ENCODE results near the gene SLC47A2.
"Not testable (repeated sequence)": the region's sequence is repeated elsewhere in the genome, so short reads cannot be mapped to it uniquely, and the experiment has no call there.

SLC47A2 gene, protein sequence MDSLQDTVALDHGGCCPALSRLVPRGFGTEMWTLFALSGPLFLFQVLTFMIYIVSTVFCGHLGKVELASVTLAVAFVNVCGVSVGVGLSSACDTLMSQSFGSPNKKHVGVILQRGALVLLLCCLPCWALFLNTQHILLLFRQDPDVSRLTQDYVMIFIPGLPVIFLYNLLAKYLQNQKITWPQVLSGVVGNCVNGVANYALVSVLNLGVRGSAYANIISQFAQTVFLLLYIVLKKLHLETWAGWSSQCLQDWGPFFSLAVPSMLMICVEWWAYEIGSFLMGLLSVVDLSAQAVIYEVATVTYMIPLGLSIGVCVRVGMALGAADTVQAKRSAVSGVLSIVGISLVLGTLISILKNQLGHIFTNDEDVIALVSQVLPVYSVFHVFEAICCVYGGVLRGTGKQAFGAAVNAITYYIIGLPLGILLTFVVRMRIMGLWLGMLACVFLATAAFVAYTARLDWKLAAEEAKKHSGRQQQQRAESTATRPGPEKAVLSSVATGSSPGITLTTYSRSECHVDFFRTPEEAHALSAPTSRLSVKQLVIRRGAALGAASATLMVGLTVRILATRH

DNA sequence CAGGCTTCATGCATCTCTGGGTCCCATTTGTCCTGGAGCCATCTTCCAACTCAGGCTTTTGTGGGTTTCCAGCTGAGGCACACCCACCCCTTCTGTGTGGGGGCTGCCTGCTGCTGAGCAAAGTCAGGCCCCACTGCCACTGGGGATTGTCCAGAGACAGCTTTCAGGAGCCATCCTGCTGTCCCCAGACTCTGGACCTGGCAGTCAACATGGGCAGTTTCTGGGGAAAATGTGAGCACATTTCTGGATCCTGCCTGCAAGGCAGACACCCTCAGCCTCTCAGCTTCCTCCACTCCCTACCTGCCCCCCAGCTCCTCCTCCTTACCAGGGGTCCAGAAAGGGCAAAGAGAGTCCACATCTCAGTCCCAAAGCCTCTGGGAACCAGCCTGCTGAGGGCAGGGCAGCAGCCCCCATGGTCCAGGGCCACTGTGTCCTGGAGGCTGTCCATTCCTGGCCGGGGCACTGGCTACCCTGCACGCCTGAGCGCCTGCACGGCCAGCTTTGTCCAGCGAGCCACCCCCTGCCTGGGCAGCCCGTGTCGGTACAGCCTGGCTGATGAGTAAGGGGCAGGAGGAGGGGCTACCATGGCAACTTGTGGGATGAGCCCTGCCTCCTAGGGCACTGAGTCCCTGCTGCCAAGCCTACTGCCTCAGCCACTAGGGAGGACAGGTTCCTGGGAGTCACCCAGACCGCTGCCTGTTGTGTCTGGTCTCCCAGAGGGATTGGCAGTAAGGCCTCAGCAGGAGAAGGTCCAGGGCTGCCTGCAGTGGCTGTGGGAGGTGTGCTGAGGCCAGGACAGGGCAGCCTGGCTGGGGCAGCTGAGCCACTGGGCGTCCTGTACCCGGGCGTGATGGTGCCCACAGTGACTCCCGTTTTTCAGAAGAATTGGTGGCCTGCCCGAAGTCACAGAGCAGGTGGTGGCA lies at the start of gene SLC47A2:
Gene SLC47A2, minus strand, starts transcription at position 477 of the 923 bp plus-strand sequence. Its CDS starts 29 bp downstream, at position 448.
- DNase-seq, result peak; percentile 62

DNA sequence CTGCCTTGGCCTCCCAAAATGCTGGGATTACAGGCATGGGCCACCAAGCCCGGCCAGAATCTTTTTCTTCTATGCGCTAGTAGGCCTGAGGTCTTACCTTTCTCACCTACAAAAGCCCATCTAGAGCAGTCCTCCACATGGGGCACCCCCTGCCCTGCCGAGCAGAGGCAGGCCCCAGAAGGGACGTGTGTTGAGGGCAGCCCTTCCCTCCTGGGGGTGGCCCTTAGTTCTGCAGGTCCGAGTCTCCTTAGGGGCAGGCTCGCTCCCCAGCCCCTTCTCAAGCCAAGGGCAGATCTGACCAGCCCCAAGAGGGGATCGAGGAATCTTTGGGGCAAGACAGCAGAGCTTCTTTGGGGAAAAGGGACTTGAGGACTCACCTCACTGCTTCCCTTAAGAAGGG lies 49.6 kb upstream of the SLC47A2 start:
- no peak for DNase-seq

- not testable (repeated sequence) for DNase-seq
These were observed 47.6 kb upstream of the SLC47A2 start for GRCh38 chr17:19763991-19764390.

DNA sequence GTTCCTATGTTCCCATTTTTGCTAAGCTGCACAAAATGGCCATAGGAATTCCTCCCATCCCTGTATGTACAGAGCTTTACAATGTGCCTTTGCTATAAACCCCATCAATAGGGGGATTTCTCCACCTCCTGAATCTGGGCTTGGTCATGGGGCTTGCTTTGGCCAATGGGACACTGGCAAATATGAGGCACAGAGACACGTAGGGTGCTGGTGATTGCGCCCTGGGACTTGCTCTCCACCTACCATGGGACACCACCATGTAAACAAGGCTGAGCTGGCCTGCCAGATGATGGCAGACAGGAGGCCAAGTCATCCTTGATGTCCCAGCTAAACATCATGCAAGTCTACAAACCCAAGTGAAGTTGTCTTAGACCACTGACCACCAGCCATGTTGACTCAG lies 47.0 kb upstream of the SLC47A2 start:
- DNase-seq, result no peak

GRCh38 chr17:19762515-19762961 lies 46.2 kb upstream of the SLC47A2 start:
- peak; percentile 66 for DNase-seq

GRCh38 chr17:19760746-19761145 lies 44.4 kb upstream of the SLC47A2 start:
- DNase-seq, result no peak

DNA sequence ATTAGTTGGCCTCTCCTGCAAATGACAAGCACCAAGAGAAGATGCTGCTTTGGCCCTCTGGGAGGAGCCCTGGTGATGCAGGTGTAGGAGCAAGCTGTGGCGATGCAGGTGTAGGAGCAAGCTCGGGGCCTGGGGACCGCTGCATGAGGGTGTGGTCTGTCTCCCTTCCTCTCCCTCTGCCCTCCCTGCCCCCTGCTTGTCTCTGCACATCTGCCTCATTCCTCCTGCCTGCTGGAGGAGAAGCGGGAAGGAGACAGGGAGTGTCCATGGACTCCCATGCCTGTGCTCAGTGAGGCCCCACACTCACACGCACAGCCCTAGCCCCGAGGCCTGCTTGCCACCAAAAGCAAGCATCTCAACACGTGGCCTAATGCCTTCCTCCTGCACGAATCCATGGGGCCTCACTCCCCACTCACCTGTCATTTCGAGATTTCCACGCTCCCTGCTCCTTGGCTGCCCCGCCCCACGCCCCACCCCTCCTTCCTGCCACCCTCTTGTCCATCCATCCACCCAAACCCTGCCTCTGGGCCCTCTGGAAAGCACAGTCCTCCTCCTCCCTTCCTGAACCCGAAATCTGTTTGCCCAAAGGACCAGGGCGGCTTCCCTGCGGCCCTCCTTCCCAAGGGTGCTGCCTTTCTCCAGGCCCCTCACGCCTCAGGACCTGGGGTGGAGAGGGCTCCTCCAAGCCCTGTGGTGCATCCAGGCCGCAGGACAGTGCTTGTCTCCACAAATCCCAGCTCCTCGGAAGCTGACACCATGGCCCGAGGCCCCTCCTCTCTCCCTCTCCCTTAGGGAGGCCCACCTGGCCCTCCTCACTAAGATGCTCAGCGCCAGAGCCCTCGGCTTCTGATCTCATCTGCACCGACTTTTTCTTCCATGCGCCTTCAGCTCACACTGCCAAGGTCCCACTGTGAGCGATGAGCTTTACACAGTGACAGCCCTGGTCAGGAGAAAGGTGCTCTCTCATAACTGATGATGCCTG lies 43.5 kb upstream of the SLC47A2 start:
- DNase-seq, result no peak

DNA sequence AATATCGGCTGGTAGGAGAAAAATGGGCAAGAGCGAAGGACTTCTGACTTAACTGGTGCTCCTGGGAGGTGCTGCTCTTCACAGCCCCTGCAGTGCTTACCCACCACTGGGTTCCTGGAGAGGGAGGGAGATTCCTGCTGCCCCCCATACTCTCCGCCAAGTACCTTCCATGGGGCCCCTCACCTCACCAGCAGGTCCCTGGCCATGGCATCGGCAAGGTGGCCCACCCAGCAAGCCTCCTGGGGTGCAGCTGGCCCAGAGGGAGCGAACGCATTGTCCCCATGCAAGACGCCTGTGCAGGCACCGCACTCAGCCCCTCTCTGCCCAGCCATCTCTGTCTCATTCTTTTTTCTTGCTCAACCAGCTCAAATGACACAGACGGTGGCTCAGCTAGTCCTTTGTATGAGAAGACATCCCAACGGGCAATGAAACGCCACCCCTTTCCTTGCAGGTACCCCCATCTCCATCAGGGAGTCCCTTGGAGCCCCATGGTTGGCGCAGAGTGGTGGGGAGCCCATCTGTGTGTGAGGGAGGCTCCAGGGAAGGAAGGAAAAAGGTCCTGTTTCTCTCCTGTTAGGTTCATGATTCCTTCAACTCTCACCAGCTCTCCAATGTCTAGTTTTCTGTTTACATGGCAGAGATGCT lies 41.3 kb upstream of the SLC47A2 start:
- DNase-seq, result no peak

DNA sequence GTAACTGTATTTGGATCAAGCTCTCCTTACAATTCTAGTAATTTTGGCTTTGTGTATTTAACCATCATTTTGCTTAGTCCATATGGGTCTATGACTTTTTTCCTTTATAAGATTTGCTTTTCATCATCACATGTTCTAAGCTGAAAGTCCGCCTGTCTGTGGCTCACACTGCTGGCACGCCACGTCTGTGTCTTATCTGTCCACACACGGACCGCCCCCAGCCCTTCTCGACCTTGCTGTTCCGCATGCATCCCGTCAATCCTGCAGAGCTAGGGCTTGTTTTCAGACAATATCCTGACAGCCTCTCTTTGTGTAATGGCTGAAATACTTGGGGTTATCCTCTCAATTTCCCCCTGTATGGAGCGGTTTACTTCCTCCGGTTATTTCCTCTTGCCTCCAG lies 40.2 kb upstream of the SLC47A2 start:
- DNase-seq, result no peak

- no peak for DNase-seq
These were observed 39.6 kb upstream of the SLC47A2 start for GRCh38 chr17:19755821-19756510.

GRCh38 chr17:19755392-19755791 lies 39.0 kb upstream of the SLC47A2 start:
- DNase-seq, result no peak

DNA sequence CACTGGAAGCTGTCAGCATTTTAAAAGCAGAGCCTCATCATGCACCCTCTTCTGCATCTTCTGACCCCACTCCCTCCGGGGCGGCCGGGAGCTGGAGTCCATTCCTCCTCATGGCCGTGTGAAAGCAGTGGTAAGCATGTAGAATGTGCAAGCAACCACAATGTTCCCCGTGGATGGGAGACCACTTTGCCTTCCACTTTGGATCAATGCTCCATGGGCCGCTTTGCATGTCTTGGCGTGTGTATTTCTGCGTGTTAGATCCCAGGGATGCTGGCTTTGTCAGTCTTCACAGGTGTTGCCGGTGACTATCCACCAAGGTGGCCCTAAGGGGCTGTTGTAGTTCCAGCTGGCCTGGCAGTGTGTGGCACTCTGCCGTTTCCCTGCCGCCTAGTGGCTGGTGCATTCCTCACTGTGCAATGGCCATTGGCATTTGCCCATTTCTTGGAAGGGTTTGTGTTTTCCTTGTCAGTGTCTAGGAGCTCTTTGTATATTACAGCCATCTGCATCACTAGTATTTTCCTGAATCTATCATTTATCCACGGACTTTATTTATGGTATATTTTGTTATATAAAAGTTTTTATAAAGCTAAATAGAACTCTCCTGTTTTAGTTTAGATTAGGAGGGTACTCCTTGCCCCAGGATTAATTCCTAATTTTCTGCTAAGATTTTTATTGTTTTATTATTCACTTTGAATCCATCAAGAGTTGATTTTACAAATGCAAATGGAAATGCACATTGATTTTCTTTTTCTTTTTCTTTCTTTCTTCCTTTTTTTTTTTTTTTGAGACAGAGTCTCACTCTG lies 37.5 kb upstream of the SLC47A2 start:
- peak; percentile 86 for DNase-seq

GRCh38 chr17:19753051-19753509 lies 36.7 kb upstream of the SLC47A2 start:
- peak; percentile 93 for DNase-seq

DNA sequence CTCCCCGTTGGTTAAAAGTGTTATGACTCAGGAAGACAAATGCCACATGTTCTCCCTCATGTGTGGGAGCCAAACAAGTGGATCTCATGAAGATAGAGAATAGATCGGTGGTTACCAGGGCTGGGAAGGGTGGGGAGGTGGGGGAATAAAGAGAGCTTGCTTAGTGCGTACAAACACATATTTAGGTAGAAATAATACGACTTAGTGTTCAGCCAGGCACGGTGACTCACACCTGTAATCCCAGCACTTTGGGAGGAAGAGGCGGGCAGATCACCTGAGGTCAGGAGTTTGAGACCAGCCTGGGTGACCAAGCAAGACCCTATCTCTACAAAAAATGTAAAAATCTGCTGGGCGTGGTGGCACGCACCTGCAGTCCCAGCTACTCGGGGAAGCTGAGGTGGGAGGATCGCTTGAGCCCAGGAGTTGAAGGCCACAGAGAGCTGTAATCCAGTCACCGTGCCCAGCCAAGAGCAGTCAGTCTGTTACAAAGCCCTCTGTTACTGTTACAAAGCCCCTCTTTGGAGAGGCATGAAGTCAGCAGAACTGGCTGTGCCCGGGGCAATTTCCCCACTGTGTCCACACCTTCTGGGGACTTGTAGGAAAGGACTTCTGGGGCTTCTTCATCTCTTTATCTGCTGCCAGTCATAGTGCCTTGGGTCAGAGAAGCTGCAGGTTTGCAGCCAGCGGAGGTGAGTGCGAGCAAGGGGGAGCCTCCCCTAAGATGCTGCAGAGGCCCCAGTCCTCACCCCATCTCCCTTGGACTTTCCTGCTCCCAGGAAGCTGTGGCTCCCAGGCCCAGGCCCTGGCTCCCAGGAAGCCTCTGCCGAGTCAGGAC lies 36.0 kb upstream of the SLC47A2 start:
- peak; percentile 32 for DNase-seq

DNA sequence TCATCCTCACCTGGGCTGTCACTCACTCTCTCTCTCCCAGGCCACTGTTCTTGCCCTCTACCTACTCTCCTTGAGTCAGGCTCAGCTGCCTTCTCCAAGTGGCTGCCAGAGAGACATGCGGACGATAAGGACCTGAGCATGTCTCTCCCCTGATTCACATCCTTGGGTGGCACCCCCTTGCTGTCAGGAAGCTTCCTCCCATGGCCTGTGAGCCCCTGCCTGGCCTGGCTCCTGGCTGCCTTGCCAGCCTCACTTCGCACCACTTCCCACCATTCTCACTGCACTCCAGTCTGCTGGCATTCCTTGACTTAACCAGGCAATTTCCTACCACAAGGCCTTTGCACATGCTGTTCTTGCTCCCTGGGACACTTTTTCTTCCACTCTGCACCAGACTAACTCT lies 34.5 kb upstream of the SLC47A2 start:
- DNase-seq, result no peak

- DNase-seq, result no peak
These were observed 33.7 kb upstream of the SLC47A2 start for GRCh38 chr17:19750020-19750572.

DNA sequence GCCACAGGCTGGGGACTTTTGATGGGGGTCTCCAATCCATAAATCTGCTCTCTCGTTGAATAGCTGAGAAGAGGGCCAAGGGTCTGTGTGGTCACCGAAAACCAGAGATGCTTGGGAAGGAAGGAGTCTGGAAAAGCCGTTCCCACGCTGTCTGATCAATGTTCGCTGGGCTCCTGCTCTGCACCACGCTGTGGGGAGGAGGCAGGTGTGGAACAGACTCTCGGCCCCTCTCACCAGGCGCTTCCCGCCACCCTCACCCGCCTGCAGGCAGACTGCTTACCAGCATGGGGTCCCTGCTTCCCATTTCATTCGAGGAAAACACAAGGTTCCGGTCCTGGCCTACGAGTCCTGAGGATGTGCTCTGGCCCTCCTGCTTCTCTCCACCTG lies 32.4 kb upstream of the SLC47A2 start:
- peak; percentile 80 for DNase-seq
